Brain microvascular endothelial cell (primary cell): ENCODE data around the gene DIAPH1.

Experiments used
- DNase-seq: peaks from one replicate; pipeline ENCODE4 v3.0.0-alpha.2; 2020
- H3K27ac ChIP-seq: fragments of 250-450 bp; sonication (Bioruptor Pico); 2 replicates; pipeline ENCODE4 v1.5.1; 2020; ENCODE audit warnings: mild to moderate bottlenecking, moderate library complexity
- H3K27me3 ChIP-seq: fragments of 250-450 bp; sonication (Bioruptor Pico); replicated peaks from 2 replicates; pipeline ENCODE4 v1.5.1; 2020; ENCODE audit warnings: mild to moderate bottlenecking
- H3K36me3 ChIP-seq: fragments of 250-450 bp; sonication (Bioruptor Pico); replicated peaks from 2 replicates; pipeline ENCODE4 v1.5.1; 2020; ENCODE audit warnings: mild to moderate bottlenecking
- H3K4me3 ChIP-seq: 2 replicates; pipeline ENCODE4 v1.5.1; 2011; ENCODE audit warnings: low read depth, mild to moderate bottlenecking, control low read depth, low read length, moderate library complexity
- in situ Hi-C: cut with HindIII; loops from 2 replicates; pipeline ENCODE4 v1.10.0; 2017; ENCODE audit warnings: low sequenced_read_pairs, low pct_ligation_motif_present
- TF ChIP-seq, protein P1 (sequence below): IDR thresholded peaks from 2 replicates; pipeline ENCODE4 v1.5.1; 2011; ENCODE audit warnings: low read depth, mild to moderate bottlenecking, moderate library complexity, low read length, control low read depth, inconsistent platforms; ENCODE audit errors: missing control alignments

DIAPH1 gene

DNA sequence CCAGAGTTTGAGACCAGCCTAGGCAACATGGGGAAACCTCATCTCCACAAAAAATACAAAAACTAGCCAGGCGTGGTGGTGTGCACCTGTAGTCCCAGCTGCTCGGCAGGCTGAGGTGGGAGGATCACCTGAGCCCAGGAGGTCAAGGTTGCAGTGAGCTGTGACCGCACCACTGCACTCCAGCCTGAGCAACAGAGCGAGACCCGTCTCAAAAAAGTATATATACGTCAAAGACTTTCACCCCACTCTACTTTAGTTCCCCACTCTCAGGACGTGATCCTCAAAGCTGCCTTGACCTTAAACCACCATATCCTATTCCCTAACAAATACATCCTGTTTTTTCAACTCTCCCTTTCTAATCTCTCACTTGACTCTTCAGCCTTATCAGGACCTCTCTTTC is 88.9 kb downstream of the DIAPH1 start:
- Histone ChIP-seq H3K27me3 (no peaks in the 10 kb centered on the region), H3K27ac (no peak overlapping the region), H3K36me3 (peaks cover 31% of the 10 kb centered on the region), H3K4me3 (no peak overlapping the region)
- in situ Hi-C loops = no loop called here
- TF ChIP-seq, protein P1, sequence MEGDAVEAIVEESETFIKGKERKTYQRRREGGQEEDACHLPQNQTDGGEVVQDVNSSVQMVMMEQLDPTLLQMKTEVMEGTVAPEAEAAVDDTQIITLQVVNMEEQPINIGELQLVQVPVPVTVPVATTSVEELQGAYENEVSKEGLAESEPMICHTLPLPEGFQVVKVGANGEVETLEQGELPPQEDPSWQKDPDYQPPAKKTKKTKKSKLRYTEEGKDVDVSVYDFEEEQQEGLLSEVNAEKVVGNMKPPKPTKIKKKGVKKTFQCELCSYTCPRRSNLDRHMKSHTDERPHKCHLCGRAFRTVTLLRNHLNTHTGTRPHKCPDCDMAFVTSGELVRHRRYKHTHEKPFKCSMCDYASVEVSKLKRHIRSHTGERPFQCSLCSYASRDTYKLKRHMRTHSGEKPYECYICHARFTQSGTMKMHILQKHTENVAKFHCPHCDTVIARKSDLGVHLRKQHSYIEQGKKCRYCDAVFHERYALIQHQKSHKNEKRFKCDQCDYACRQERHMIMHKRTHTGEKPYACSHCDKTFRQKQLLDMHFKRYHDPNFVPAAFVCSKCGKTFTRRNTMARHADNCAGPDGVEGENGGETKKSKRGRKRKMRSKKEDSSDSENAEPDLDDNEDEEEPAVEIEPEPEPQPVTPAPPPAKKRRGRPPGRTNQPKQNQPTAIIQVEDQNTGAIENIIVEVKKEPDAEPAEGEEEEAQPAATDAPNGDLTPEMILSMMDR = no peak
- no peak for DNase-seq

DNA sequence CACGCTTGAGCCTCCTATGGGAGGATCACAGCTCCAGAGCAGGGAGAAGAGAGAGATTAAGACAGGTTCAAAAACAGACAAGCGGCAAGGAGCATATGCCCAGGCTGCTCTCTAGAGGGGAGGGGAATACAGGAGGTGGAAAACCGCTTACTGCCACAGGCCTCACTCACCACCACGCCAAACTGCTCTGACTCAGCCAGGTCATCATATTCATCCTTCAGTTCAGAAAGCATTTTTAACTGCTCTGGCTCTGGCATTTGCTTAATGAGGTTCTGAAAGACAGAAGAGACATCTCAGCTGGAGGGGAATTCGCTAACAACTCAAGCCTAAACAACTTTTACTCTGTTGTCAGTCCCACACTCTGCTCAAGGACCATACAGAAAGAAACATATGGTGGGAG is 89.8 kb downstream of the DIAPH1 start:
- H3K27me3 ChIP-seq = no peaks in the 10 kb centered on the region
- peaks cover 33% of the 10 kb centered on the region for H3K36me3 ChIP-seq
- TF ChIP-seq, protein P1 = no peak
- no peak overlapping the region for H3K4me3 ChIP-seq
- DNase-seq = peak; percentile 41
- in situ Hi-C loops = no loop called here
- no peak overlapping the region for H3K27ac ChIP-seq

DNA sequence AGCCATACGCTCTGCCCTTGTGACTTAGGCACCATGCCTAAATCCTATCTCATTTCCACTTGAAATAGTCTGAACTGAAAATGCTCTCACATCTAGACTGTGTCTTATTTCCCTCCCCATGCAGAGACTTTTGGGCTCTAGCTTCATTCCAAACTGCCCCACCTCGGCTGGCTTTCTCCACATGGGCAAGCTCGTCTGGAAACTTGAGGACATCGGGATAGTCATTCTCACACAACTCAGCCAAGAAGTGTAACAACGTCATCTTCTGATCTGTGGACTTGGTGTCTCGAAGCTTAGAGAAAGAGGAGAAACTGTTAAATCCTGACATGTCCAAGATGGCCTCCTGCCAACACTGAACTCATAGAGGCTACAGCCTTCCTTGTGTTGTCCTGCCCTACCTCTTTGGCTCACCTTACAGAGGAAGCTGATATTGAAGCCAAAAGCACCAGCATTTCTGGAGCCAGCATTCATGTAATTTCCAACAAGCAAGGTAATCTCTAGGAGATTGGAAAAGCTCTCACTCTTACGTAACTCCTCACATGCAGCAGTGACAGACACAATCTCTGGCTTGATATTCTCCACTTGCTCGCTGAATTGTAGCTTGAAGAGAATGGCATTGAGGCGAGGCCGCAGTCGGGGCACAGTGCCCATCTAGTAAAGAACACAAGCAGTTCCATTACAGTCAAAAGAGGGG is 90.4 kb downstream of the DIAPH1 start:
- TF ChIP-seq, protein P1 = no peak
- H3K4me3 ChIP-seq = no peak overlapping the region
- in situ Hi-C loops = no loop called here
- H3K27ac ChIP-seq = no peak overlapping the region
- DNase-seq = no peak
- peaks cover 33% of the 10 kb centered on the region for H3K36me3 ChIP-seq
- H3K27me3 ChIP-seq = no peaks in the 10 kb centered on the region

DNA sequence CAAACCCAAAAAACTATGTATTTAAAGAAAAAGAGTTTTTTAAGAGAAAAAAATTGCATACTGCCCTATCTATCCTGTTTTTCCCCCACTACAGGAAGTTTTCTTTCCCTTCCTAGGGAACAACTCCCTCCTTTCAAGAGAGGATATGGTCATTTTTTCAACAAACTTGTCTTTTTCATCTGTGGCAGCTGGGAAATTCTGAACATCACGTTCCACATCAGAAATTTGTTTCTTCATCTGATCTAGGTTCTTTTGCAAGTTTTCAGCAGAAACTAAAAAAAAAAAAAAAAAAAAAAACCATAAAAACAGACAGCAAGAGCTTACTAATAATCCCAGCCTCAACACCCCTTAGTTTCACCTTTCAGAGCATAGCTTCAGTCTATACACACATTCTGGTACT is 91.4 kb downstream of the DIAPH1 start:
- in situ Hi-C loops = no loop called here
- TF ChIP-seq, protein P1 = no peak
- H3K4me3 ChIP-seq = no peak overlapping the region

DNA sequence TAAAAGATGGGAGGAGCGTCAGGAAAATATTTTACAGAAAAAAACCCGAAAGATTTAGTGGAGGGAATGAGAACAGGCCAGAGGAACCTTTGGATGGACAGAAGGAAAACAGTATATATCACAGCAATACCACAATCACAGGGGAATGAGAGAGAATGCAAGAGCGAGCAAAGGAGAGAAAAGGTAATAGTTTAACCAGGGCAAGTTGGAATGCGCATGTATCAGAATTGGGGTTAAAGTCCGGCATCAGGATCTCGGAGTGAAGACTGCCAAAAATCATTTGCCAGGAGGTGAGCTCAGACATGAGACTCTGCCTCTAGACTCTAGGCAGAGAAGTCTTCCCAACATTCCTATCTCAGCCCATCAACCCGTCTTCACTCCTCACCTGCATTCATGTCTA is 93.1 kb downstream of the DIAPH1 start:
- Histone ChIP-seq H3K4me3 (no peak overlapping the region), H3K27me3 (no peaks in the 10 kb centered on the region), H3K27ac (peak overlapping the region; percentile 51), H3K36me3 (peaks cover 29% of the 10 kb centered on the region)
- in situ Hi-C loops = no loop called here
- TF ChIP-seq, protein P1 = no peak
- DNase-seq = no peak

More for the DNA sequence above, 91.4 kb downstream of the DIAPH1 start:
- no peak overlapping the region for H3K27ac ChIP-seq
- no peaks in the 10 kb centered on the region for H3K27me3 ChIP-seq
- H3K36me3 ChIP-seq = peaks cover 33% of the 10 kb centered on the region
- no peak for DNase-seq
